Stimulated activated CD8-positive, alpha-beta memory T cell treated with anti-CD3 and anti-CD28 coated beads, Interleukin-4, amount 100 ng/mL, for 4 hours (primary cell): ENCODE data around the gene CNP.

Experiments
- DNase-seq, 2 donors: peaks; one replicate each; pipeline ENCODE4 v3.0.0-alpha.2; 2020; ENCODE audit warnings: low read depth in 2 of 2, low spot score in 1 of 2

The CNP gene

DNA sequence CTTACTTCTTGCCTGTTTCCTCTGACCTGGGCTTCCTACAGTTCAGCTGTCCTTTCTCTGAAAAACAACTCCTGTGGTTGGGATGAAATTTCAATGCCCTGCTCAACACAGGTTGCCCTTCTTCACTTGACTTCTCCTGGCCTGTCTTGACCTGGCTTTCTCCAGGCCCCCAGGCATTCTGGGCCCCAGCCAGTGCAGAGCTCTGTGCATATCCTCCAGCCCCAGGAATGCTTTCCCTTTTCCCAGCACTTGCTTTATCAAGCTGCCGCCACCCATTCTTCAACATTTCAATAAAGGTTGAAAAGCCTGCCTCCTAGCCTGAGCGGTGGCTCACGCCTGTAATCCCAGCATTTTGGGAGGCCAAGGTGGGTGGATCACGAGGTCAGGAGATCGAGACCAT is 25.4 kb upstream of the CNP start:
- DNase-seq: no peak

DNA sequence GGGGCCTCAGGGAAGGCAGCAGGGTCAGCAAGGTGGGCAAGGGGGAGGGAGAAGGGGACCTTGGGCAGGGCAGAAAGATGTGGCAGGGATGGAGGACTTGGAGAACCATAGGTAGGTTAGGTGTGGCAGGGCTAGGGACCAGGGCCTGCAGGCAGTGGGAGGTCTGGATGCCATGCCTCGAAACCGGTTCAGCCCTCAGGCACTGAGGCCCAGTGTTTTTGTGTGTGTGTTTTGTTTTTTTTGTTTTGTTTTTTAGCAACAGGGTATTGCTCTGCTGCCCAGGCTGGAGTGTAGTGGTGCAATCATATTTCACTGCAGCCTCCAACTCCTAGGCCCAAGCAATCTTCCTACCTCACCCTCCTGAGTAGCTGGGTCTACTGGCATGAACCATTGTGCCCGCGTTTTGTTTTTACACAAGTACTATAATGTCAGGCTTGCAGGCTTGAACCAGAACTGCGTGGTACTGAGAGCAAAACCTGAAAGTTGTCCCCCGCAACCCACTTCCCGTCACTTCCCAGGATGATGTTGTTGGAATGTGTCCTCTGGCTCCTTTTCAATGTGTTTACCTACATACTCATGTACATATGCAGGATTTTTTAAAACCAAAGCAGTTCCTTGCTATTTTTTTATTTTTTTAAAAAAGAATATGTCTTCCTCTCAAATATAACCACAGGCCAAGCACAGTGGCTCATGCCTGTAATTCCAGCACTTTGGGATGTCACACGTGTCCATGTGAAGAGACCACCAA is 23.8 kb upstream of the CNP start:
- DNase-seq: no peak

DNA sequence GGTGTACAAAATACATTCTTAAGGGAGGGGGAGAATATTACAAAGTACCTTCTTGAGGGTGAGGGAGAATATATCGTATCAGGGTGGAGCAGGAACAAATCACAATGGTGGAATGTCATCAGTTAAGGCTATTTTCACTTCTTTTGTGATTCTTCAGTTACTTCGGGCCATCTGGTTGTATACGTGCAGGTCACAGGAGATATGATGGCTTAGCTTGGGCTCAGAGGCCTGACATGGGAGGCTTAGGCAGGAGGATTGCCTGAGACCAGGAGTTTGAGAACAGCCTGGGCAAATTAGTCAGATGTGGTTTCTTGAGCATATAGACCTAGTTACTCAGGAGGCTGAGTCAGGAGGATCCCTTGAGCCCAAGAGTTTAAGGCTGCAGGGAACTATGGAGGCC is 23.1 kb upstream of the CNP start:
- no peak for DNase-seq

DNA sequence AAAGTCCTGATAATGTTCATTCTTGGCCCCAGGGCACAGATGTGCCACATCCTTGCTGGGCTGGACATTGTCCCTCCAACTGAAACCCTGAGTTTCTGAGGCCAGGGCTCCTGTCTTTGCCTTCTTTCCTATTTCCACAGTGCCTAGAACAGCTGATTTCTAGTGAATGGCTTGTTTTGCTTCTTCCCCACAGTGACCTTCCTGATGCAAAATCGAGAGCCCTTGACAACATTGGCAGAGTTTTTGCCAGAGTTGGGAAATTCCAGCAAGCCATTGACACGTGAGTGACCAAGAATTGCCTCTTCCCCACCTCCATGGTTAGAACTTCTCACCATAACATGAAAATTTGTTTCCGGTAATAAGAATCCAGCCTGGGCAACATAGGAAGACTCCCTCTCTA is 21.7 kb upstream of the CNP start:
- DNase-seq: no peak

DNA sequence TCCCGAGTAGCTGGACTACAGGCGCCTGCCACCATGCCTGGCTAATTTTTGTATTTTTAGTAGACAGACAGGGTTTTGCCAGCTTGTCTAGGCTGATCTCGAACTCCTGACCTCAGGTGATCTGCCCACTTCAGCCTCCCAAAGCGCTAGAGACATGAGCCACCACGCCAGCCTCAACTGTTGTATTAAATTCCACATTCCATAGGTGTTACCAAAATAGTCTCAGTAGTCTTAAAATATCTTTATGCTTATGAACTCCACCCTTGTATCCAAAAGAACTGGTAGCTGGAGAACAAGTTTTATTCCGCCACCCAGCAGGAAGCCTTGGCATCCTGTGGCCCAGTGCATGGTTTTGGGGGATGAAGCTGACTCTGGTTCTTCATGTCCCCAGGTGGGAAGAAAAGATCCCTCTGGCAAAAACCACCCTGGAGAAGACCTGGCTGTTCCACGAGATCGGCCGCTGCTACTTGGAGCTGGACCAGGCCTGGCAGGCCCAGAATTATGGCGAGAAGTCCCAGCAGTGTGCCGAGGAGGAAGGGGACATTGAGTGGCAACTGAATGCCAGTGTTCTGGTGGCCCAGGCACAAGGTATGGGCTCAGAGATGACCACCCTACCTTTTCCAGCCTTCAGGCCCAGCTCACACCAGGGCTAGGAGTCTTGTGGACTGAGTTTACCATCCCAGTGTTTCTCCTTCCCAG is 17.7 kb upstream of the CNP start:
- no peak for DNase-seq

DNA sequence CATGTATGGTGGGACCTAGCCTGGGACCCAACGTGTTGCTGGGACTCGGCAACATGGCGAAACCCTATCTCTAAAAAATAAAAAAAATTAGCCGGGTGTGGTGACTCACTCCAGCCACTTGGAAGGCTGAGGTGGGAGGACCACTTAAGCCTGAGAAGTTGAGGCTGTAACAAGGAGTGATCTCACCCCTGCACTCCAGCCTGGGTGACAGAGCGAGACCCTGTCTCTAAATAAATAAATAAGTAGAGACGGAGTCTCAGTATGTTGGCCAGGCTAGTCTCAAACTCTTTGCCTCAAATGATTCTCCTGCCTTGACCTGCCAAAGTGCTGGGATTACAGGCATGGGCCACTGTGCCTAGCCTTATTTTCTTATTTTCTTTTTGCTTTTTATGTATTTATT is 10.1 kb upstream of the CNP start:
- DNase-seq: no peak

DNA sequence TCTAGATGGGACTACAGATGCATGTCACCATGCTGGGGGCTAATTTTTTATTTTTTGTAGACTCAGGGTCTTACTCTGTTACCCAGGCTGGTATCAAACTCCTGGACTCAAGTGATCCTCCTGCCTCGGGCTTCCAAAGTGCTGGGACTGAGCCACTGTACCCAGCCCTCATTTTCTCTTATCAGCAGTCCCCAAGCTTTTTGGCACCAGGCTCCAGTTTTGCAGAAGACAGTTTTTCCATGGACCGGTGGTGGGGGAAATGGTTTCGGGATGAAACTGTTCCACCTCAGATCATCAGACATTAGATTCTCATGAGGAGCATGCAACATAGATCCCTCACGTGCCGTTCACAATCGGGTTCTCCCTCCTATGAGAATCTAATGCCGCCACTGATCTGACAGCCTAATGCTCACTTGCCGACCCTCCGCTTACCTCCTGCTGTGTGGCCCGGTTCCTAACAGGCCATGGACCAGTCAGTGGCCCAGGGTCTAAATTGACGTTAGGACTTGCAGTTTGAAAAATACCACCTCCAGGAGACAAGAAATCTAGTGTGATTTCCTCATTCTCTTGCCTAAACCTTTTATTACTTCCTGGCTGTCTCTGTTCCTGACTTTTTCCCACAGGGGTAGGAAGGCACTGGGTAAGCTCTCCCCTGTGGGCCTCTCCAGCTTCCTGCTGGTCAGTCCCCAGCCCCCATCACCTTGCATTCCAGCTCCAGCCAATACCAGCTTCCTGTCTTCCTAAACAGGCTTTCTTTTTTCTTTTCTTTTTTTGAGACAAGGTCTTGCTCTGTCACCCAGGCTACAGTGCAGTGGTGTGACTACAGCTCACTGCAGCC is 9.3 kb upstream of the CNP start:
- DNase-seq: no peak

DNA sequence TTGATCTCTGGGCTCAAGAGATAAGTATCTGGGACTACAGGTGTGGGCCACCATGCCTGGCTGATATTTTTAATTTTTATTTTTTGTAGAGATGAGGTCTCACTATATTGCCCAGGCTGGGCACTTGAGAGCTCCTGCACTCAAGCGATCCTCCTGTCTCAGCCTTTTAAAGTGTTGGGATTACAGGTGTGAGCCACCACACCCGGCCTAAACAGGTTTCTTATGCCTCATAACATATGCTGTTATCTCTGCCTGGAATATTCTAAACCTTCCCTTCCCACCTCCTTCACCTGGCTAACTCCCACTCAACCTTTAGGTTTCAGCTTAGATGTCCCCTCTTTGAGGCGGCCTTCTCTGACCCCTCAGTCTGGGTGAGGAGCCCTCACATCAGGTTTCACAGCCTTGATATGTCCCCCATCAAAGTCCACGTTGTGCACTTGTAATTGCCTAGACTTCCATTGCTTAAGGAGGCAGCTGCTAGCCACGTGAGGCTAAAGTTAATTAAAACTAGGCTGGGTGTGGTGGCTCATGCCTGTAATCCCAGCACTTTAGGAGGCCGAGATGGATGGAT is 8.6 kb upstream of the CNP start:
- DNase-seq: no peak

DNA sequence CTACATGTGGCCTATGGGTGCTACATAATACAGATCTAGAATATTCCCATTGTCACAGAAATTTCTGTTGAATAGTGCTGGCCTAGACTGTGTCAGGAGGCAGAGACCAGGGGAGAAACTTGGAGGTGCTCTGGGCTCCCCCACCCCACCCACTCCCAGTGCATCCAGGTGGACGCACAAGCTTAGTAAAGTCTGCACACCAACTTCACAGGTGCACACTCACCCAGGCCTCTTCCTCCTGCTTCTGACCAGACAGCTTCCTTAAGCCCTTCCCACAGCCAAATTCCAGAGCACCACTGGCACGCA is 7.6 kb upstream of the CNP start:
- no peak for DNase-seq

DNA sequence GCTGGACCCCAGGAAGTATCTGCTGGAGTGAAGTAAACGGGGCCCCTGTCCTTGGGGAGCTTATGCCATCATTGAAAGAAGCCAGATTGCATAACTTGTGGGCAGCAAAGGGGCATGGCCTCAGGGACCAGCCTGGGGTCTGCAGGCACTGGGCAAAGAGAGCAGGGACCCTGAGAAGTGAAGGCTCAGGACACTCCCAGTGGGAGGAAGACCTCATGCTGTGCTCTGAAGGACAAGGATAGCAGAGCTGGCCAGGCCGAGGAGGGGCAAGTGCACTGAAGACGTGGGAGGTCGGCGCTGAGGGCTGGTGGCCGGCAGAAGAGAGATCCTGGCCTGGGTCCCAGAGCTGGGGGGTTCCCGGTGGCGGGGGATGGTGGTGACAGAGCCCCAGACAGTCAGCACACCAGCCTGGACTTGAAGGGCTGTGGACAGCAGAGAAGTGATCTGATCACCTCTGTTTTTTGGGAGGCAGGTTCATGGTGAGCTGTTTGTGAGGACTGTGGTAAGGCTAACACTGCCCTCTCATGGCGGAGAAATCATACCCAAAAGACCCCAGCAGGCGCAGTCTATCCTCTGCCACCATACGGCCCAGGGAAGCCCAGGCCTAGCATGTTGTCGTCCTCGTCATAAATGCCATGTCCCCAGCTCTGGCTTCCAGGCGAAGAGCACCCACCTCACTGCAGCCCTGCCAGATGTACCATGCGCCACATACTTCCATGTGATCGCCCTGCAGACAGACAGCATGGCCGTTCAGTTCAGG is 7.1 kb upstream of the CNP start:
- no peak for DNase-seq

DNA sequence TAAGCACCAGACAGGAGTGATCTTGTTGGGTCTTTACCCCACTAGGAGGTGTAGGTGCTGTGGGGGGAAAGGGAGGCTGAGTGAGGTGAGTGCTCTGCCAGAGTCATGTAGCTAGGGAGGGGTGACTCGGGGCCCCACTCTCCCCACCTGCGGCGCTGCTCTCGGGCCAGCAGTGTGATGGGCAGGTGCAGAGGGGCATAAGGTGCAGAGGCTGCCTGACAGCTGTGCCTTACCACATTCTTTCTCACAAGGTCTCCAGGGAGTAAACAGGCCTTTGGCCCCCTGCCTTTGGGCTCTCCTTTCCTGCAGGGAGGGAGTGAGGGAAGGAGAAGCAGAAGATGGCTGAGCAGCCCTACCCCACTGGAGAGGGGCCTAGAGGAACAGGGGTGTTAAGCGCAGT is 4.5 kb upstream of the CNP start:
- DNase-seq: no peak

DNA sequence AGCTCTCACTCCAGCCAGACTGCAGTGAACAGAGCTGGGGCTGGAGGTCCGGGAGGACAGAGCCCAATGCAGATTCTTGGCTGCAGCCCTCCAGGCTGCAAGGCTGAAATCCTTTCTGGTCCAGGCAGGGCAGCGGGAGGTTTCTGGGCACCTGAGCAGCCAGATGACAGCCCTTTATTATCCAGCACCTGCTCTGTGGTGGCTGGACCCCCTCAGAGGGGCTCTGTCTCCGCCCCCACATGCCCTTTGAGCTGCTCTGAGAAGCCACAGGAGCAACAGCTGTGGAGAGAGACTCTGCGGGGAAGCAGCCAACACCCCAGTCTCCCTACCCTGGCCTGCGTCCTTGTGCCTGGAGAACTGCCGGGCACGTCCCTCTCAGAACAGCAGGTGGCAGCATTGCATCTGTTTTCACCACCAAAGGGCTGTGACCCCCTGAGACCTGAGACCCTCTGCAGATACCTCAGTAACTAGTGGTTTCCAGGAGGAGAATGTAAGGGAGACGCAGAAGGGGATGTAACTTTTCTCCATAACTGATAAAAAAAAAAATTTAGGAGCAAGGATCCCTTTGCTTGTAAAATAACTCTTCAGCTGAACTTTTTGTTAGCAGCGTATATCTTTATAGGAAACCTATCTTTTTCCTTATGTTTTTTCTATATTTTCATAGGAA is 3.7 kb upstream of the CNP start:
- DNase-seq: peak; percentile 32 to 53

DNA sequence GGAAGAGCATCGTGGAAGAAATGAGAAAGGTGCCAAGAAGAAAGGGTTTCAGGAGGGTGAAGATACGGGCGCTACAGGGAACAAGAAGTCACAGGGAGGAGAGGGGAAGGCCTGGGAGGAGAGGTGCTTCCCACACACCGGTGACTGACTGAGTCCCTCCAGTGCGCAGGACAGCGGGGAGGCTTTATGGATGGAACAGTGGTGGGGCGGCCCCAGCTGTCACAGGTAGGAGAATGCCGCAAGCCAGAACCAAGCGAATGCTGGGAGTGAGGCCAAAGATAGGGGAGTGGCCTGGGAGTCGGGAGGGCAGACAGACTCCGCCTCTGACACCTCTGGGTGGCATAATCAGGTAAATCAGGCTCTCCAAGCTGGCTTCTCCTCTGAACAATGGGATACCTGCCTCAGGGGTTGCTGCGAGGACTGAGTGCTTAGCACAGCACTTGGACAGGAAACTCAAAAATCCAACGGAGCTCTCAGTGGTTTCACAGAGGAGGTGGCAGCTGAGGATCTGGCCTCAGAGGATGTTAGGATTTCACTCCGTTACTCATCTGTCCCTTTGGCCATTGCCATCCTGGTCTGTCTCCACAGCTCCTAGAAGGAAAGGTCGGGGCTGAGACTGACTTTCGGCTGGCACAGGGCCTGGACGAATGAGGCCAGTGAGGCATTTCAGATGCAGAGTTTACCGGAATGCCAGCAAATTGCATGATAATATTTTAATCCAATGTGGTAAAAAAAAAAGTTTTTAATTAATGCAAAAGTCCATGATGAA is 717 bp upstream of the CNP start:
- DNase-seq: peak; percentile 14 to 20

DNA sequence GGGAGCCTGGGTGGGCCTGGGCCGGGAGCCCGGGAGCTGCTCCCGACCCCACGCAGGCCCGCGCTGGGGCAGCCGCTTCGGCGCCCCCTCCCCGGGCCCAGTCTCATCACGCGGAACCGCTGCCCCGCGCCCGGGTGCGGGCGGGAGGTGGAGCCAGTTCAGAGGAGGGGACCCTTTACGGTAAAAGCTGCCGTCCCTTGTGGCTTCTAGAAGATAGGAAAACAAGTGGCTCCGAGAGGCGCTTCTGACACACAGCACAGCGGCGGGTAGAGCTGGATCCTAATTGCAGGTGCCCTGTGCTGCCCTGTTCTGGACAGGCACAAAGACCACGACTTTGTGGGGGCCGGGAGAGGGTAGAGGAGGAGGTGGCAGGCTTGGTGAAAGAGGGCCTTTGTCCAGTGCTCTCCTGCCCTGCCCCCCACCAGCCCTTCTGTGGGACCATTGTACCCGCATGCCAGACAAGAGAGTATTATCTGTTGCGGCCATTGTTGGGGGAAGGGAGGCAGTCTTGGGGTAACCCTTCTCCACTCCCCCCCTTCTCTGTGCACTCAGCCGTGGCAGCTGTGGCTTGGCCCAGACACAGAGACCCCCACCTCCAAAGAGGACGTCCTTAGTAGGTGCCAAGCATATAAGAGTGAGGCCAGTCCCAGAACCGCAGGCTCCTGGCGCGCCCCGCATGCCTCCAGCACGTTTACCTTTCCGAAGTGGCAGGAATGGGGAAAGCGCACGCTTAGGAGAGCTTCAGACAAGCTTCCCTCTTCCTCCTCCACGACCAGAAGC is 736 bp downstream of the CNP start:
- no peak for DNase-seq

DNA sequence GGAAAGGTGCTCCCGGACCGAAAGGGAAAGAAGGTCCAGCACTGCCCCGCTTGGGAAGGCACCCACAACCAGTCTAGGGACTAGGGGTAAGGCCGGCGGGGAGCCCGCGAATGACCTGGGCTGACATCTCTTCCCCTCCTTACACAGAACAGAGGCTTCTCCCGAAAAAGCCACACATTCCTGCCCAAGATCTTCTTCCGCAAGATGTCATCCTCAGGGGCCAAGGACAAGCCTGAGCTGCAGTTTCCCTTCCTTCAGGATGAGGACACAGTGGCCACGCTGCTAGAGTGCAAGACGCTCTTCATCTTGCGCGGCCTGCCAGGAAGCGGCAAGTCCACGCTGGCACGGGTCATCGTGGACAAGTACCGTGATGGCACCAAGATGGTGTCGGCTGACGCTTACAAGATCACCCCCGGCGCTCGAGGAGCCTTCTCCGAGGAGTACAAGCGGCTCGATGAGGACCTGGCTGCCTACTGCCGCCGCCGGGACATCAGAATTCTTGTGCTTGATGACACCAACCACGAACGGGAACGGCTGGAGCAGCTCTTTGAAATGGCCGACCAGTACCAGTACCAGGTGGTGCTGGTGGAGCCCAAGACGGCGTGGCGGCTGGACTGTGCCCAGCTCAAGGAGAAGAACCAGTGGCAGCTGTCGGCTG is 1.5 kb downstream of the CNP start:
- no peak for DNase-seq

DNA sequence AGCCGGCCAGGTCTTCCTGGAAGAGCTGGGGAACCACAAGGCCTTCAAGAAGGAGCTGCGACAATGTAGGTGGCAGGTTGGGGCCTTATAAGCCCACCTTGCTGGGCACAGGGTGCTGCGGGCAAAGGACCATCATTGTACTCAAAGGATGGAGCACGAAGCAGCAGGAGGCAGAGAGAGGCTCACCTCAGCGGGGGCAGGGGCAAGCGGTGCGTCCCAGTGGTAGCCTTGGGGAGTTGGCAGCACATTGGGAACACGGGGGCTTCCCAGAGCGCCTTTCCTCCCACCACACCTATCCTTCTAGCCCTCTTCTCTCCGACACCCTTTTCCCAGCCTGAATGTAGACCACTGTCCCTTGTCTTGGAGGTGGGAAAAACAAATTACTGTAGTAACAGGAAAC is 2.1 kb downstream of the CNP start:
- DNase-seq: no peak

DNA sequence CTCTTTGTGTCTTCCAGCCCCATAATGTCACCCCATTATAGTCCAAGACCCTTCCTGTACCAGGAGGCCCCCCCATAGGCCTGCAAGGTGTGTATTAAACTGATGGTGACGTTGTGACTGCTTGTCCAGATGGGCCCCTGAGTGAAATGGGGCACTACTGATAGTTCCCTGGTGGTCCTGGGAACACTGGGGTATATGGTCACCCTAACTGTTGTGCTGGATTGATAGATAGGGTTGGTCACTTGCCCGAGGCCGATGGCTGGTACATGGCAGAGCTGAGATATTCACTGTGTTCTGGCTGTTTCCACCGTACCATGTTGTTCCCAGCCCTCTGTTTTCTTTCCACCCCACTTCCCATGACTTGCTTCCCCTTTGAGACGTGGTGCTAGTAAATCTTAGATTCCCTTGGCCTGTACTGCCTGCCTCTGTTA is 4.3 kb downstream of the CNP start:
- DNase-seq: no peak

DNA sequence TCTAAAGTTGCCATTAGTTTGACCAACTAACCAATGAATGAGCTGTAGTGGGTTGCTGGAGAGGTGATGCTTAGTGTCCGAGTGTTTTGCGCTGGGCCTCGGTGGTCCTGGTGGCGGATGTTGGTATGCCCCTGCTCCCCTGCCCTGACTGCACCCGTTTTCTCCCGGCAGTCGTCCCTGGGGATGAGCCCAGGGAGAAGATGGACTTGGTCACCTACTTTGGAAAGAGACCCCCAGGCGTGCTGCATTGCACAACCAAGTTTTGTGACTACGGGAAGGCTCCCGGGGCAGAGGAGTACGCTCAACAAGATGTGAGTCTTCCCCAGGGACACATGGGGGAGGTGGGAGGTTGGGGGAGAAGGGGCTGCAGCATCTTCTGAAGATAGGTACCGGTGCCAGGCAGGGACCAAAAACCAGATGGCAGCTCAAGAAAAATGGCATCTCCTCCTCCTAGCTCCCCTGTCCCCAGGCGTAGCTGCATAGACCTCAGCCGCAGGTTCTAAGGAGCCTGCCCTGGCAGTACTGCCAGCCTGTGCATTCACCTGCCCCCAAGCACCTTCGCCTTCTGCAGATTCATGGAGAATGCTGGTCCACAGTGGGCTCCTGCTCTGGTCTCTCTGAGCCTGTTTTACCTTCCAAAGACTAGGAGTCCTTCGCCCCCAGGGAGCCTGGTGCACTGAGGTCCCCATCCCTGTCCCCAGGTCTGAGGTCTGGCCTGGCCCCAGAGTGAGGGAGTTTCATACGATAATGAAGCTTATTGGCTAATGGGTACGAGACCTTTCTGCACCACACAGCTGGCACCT is 5.3 kb downstream of the CNP start:
- DNase-seq: no peak
